AG08395 (cell line): ENCODE results near the gene CMYA5.

Experiments
- DNase-seq: peaks from one replicate; pipeline ENCODE4 v3.0.0; 2012; ENCODE audit warnings: mixed read lengths, low spot score

Gene CMYA5

GRCh38 chr5:79834754-79835714, 145.4 kb downstream of the CMYA5 start:
- no peak for DNase-seq

GRCh38 chr5:79837761-79838551, 148.3 kb downstream of the CMYA5 start:
- DNase-seq = no peak

- DNase-seq = no peak
Observed at GRCh38 chr5:79840084-79840990, 150.7 kb downstream of the CMYA5 start.

- no peak for DNase-seq
Observed at GRCh38 chr5:79841172-79841571, 151.5 kb downstream of the CMYA5 start.

GRCh38 chr5:79842006-79842881, 152.6 kb downstream of the CMYA5 start:
- no peak for DNase-seq

GRCh38 chr5:79842991-79843390, 153.4 kb downstream of the CMYA5 start:
- DNase-seq = no peak

GRCh38 chr5:79843450-79844388, 154.1 kb downstream of the CMYA5 start:
- DNase-seq = no peak

- DNase-seq = no peak
Observed at GRCh38 chr5:79844571-79844970, 154.9 kb downstream of the CMYA5 start.

- DNase-seq = peak; percentile 88
Observed at GRCh38 chr5:79845448-79846197, 156.0 kb downstream of the CMYA5 start.

GRCh38 chr5:79846198-79846521, 156.5 kb downstream of the CMYA5 start:
- no peak for DNase-seq

GRCh38 chr5:79847561-79847960, 157.9 kb downstream of the CMYA5 start:
- no peak for DNase-seq

GRCh38 chr5:79849061-79849460, 159.4 kb downstream of the CMYA5 start:
- DNase-seq = no peak
